OCI-LY3 (cell line): ENCODE results near the gene ZNF853.

ENCODE experiments used
- H2AFZ ChIP-seq: fragments of 200-600, 300-600 bp; shearing (Covaris generic); 2 replicates; pipeline ENCODE4 v1.6.0; 2014; ENCODE audit warnings: antibody characterized with exemption, low read depth, low read length
- H3K27ac ChIP-seq: fragments of 200-600, 300-600 bp; sonication (generic); 2 replicates; pipeline ENCODE4 v1.5.1; 2014; ENCODE audit warnings: mild to moderate bottlenecking, low read length, moderate library complexity, mixed read lengths
- H3K27me3 ChIP-seq: fragments of 200-600, 300-600 bp; sonication (generic); 2 replicates; pipeline ENCODE4 v1.6.1; 2014; ENCODE audit warnings: low read depth, low read length, mixed read lengths
- H3K36me3 ChIP-seq: fragments of 200-600, 300-600 bp; sonication (generic); replicated peaks from 2 replicates; pipeline ENCODE3; 2014; ENCODE audit warnings: low read depth, low read length, mixed read lengths
- H3K4me1 ChIP-seq: fragments of 300-600, 200-600 bp; sonication (generic); 2 replicates; pipeline ENCODE4 v1.6.1; 2014; ENCODE audit warnings: low read length, mixed read lengths
- H3K4me2 ChIP-seq: fragments of 200-600, 300-600 bp; sonication (generic); 2 replicates; pipeline ENCODE4 v1.6.1; 2014; ENCODE audit warnings: low read length, mixed read lengths
- H3K4me3 ChIP-seq: fragments of 300-600, 200-600 bp; sonication (generic); 2 replicates; pipeline ENCODE4 v1.5.1; 2014; ENCODE audit warnings: antibody characterized with exemption, mild to moderate bottlenecking, low read length, moderate library complexity
- H3K79me2 ChIP-seq: fragments of 300-600, 200-600 bp; shearing (Covaris generic); 2 replicates; pipeline ENCODE4 v1.6.1; 2014; ENCODE audit warnings: mild to moderate bottlenecking, low read length, mixed read lengths
- H3K9ac ChIP-seq: fragments of 300-600, 200-600 bp; shearing (Covaris generic); 2 replicates; pipeline ENCODE4 v1.6.0; 2014; ENCODE audit warnings: mild to moderate bottlenecking, low read length, moderate library complexity
- H3K9me3 ChIP-seq: fragments of 200-600, 300-600 bp; shearing (Covaris generic); 2 replicates; pipeline ENCODE4 v1.6.1; 2014; ENCODE audit warnings: low read length, mixed read lengths; ENCODE audit not compliant: insufficient read depth
- H4K20me1 ChIP-seq: fragments of 200-600, 300-600 bp; sonication (generic); 2 replicates; pipeline ENCODE4 v1.6.1; 2016; ENCODE audit warnings: low read length, mixed read lengths; ENCODE audit not compliant: insufficient read depth
- EZH2phosphoT487 ChIP-seq: fragments of 200-600 bp; shearing (Covaris generic); IDR thresholded peaks from 2 replicates; pipeline ENCODE4 v1.6.1; 2018; ENCODE audit warnings: antibody characterized with exemption, mixed run types, low read depth
- TF ChIP-seq, protein P1 (sequence below): fragments of 200-600, 300-600 bp; sonication (generic); IDR thresholded peaks from 2 replicates; pipeline ENCODE4 v1.5.1; 2014; ENCODE audit warnings: antibody characterized with exemption, low read length, low read depth

Gene ZNF853

DNA sequence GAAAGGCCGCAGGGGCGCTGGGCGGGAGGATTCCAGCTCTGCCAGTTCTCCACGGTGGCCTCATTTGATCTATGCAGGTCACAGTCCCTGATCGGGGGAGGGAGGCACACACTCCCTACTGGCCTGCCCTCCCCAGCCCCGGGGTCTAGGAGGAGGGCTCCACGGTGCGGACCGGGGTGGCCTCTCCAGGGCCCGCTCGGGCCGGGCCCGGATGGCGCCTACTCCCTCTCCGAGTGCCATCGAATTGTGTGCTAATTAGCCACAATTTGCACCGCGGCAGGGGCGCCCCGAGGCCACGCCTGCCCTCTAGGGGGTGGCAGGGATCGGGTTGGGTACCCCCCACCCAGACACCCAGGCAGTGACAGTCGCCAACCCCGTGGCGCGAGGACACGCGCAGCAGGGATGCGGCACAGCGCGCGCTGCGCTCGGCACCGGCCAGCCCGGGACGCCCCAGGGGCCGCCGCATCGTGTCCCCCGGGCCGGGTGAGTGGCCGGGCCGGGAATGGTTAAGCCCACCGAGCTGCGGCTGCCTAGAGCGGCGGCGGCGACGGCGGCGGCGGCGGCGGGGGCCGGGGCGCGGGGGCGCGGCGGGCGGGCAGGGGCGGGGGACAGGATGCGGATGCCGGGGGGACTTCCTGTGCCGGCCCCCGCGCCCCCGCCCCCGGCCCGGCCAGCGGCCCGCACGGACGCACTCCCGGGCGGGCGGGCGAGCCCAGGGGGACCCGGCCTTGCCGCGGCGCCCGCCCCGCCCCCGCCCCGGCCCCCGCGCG is at the start of gene ZNF853:
Gene ZNF853 (plus strand): TSS at position 658 of the 770 bp plus-strand sequence. CDS start 565 bp downstream, outside the sequence.
- no peaks in the 10 kb centered on the region for H3K9me3 ChIP-seq
- H3K4me3 ChIP-seq = peak within 1 kb of the TSS; percentile 56
- no peak for TF ChIP-seq EZH2phosphoT487
- TF ChIP-seq, protein P1, sequence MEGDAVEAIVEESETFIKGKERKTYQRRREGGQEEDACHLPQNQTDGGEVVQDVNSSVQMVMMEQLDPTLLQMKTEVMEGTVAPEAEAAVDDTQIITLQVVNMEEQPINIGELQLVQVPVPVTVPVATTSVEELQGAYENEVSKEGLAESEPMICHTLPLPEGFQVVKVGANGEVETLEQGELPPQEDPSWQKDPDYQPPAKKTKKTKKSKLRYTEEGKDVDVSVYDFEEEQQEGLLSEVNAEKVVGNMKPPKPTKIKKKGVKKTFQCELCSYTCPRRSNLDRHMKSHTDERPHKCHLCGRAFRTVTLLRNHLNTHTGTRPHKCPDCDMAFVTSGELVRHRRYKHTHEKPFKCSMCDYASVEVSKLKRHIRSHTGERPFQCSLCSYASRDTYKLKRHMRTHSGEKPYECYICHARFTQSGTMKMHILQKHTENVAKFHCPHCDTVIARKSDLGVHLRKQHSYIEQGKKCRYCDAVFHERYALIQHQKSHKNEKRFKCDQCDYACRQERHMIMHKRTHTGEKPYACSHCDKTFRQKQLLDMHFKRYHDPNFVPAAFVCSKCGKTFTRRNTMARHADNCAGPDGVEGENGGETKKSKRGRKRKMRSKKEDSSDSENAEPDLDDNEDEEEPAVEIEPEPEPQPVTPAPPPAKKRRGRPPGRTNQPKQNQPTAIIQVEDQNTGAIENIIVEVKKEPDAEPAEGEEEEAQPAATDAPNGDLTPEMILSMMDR = no peak
- peaks cover 9% of the 10 kb centered on the region for H3K4me1 ChIP-seq
- no peak within 1 kb of the TSS for H3K27ac ChIP-seq
- H3K79me2 ChIP-seq = no peaks in the 10 kb centered on the region
- peak within 1 kb of the TSS; percentile 54 for H3K4me2 ChIP-seq
- H4K20me1 ChIP-seq = no peaks in the 10 kb centered on the region
- H3K9ac ChIP-seq = no peak within 1 kb of the TSS
- H3K27me3 ChIP-seq = no peaks in the 10 kb centered on the region
- H3K36me3 ChIP-seq = no peaks in the 10 kb centered on the region
- no peak within 1 kb of the TSS for H2AFZ ChIP-seq

DNA sequence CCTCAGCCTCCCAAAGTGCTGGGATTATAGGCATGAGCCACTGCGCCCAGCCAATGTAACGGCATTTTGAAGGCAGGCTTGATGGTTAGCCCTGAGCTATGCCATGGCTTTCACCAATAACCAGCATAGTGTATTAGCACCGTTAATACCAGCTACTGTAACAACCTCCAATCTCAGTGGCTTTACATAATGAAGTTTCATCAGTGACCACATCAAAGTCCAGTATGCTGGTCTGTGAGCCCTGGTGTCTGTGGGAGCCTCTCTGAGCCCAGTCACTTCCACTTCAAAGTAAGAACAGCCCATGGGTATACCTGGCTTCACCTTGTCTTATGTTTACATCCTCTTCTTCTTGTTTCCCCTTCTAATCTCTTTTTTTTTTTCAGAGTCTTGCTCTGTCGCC is 49.8 kb upstream of the ZNF853 start:
- no peak overlapping the region for H2AFZ ChIP-seq
- H3K36me3 ChIP-seq = no peaks in the 10 kb centered on the region
- no peaks in the 10 kb centered on the region for H3K9me3 ChIP-seq
- no peak overlapping the region for H3K4me2 ChIP-seq
- TF ChIP-seq, protein P1 = no peak
- no peak for TF ChIP-seq EZH2phosphoT487
- H3K27ac ChIP-seq = no peak overlapping the region
- no peaks in the 10 kb centered on the region for H4K20me1 ChIP-seq
- H3K4me1 ChIP-seq = no peaks in the 10 kb centered on the region
- H3K9ac ChIP-seq = no peak overlapping the region
- no peaks in the 10 kb centered on the region for H3K79me2 ChIP-seq
- H3K4me3 ChIP-seq = no peak overlapping the region
- no peaks in the 10 kb centered on the region for H3K27me3 ChIP-seq

DNA sequence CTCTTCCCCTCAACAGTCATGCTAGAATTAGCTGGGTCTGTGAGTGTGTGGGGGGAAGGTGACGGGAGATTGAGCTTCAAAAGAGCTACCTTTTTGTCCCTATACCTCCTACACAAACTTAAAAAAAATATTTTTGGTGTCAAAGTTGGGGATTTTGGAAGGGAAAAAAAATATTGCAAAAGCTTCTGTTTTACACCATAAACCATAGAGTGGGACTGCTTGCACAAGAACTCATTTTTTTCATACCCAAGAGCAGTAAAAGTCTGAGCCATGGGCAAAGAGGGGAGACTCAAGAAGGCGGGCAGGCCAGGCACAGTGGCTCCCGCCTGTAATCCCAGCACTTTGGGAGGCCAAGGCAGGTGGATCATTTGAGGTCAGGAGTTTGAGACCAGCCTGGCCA is 47.5 kb upstream of the ZNF853 start:
- Histone ChIP-seq H3K4me2 (no peak overlapping the region), H3K27ac (no peak overlapping the region), H3K9ac (no peak overlapping the region), H3K79me2 (no peaks in the 10 kb centered on the region), H3K4me3 (no peak overlapping the region), H4K20me1 (no peaks in the 10 kb centered on the region), H2AFZ (no peak overlapping the region), H3K36me3 (no peaks in the 10 kb centered on the region), H3K4me1 (no peaks in the 10 kb centered on the region), H3K9me3 (no peaks in the 10 kb centered on the region), H3K27me3 (no peaks in the 10 kb centered on the region)
- no peak for TF ChIP-seq EZH2phosphoT487
- TF ChIP-seq, protein P1 = no peak

DNA sequence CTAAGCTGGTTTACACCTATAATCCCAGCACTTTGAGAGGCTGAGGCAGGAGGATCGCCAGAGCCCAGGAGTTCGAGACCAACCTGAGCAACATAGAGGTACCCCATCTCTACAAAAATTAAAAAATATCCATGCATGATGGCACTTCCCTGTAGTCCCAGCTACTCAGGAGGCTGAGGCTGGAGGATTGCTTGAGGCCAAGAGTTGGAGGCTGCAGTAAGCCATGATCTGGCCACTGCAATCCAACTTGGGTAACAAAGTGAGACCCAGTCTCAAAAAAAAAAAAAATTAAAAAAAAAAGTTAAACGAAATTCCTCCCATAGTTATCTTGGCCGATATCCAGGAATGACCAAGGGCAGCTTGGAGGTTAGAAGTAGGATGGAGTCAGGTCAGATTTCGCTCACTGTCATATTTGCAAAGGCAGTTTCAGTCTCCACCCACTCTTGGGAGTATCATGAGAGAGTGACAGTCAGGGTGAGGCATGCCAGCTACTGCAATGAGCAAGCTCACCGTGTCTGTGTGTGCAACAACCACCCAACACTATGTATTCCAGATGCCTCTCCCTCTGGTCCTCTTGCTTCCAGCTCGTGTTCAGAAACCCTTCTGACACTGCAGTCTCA is 44.1 kb upstream of the ZNF853 start:
- H3K36me3 ChIP-seq = no peaks in the 10 kb centered on the region
- H3K4me1 ChIP-seq = no peaks in the 10 kb centered on the region
- no peak overlapping the region for H2AFZ ChIP-seq
- no peaks in the 10 kb centered on the region for H3K79me2 ChIP-seq
- H3K27me3 ChIP-seq = no peaks in the 10 kb centered on the region
- no peaks in the 10 kb centered on the region for H3K9me3 ChIP-seq
- no peak overlapping the region for H3K4me2 ChIP-seq
- H3K9ac ChIP-seq = no peak overlapping the region
- TF ChIP-seq, protein P1 = no peak
- no peak for TF ChIP-seq EZH2phosphoT487
- no peak overlapping the region for H3K27ac ChIP-seq
- H4K20me1 ChIP-seq = no peaks in the 10 kb centered on the region
- H3K4me3 ChIP-seq = no peak overlapping the region
